ENCODE data around the gene MACROD2. TPM values are rescaled to one million over a fixed set of nuclear protein-coding genes. Genes with fewer than 3 reads are reported as not detected.

The MACROD2 gene
- total RNA-seq, 1 donor from 2014 or later = 2.5 TPM

- H3K27ac Mint-ChIP-seq (ENCODE audit: unreplicated experiment) = no peak overlapping the region
- H3K36me3 Mint-ChIP-seq (ENCODE audit: unreplicated experiment) = no peaks in the 10 kb centered on the region
- no peaks in the 10 kb centered on the region for H3K27me3 Mint-ChIP-seq (ENCODE audit: unreplicated experiment)
- DNase-seq (ENCODE audit: extremely low spot score, unreplicated experiment) = no peak
- H3K4me3 Mint-ChIP-seq (ENCODE audit: unreplicated experiment) = no peak overlapping the region
- no peaks in the 10 kb centered on the region for H3K9me3 Mint-ChIP-seq (ENCODE audit: unreplicated experiment)
- H3K4me1 Mint-ChIP-seq (ENCODE audit: unreplicated experiment) = peaks cover 2% of the 10 kb centered on the region
- no peak for TF ChIP-seq CTCF (IDR thresholded peaks at IDR 0.05)
Observed at GRCh38 chr20:15451241-15451640, 1455.9 kb downstream of the MACROD2 start.

DNA sequence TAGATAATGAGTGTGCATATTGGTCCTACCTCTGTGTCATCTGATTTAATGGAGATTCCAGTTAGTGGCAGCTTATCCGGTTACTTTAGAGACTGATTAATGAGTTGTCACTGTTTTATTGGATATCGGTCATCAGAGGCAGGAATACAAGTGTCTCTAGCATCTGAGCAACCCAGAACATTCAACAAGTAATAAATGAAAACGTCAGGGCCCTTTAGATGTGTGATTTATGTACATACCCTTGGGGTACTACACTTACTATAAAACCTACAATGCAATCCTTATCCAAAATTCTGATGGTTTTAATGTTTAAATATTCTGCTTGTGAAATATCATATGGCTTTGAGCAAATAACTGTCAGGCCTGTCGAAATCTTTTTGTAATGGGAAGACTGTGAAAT, 1460.0 kb downstream of the MACROD2 start:
- DNase-seq (ENCODE audit: extremely low spot score, unreplicated experiment) = no peak
- no peak for TF ChIP-seq CTCF (IDR thresholded peaks at IDR 0.05)
- Mint-ChIP-seq H3K9me3 (ENCODE audit: unreplicated experiment) (peaks cover 4% of the 10 kb centered on the region), H3K27ac (ENCODE audit: unreplicated experiment) (no peak overlapping the region), H3K27me3 (ENCODE audit: unreplicated experiment) (no peaks in the 10 kb centered on the region), H3K4me3 (ENCODE audit: unreplicated experiment) (no peak overlapping the region), H3K36me3 (ENCODE audit: unreplicated experiment) (no peaks in the 10 kb centered on the region), H3K4me1 (ENCODE audit: unreplicated experiment) (peaks cover 18% of the 10 kb centered on the region)

GRCh38 chr20:15461938-15462337, 1466.6 kb downstream of the MACROD2 start:
- Mint-ChIP-seq H3K27ac (ENCODE audit: unreplicated experiment) (no peak overlapping the region), H3K36me3 (ENCODE audit: unreplicated experiment) (no peaks in the 10 kb centered on the region), H3K9me3 (ENCODE audit: unreplicated experiment) (peaks cover 4% of the 10 kb centered on the region), H3K4me1 (ENCODE audit: unreplicated experiment) (peaks cover 45% of the 10 kb centered on the region), H3K27me3 (ENCODE audit: unreplicated experiment) (no peaks in the 10 kb centered on the region), H3K4me3 (ENCODE audit: unreplicated experiment) (no peak overlapping the region)
- no peak for TF ChIP-seq CTCF (IDR thresholded peaks at IDR 0.05)
- DNase-seq (ENCODE audit: extremely low spot score, unreplicated experiment) = no peak

GRCh38 chr20:15475483-15475882, 1480.2 kb downstream of the MACROD2 start:
- Mint-ChIP-seq H3K4me3 (ENCODE audit: unreplicated experiment) (no peak overlapping the region), H3K27me3 (ENCODE audit: unreplicated experiment) (no peaks in the 10 kb centered on the region), H3K9me3 (ENCODE audit: unreplicated experiment) (no peaks in the 10 kb centered on the region), H3K4me1 (ENCODE audit: unreplicated experiment) (peaks cover 6% of the 10 kb centered on the region), H3K36me3 (ENCODE audit: unreplicated experiment) (no peaks in the 10 kb centered on the region), H3K27ac (ENCODE audit: unreplicated experiment) (no peak overlapping the region)
- no peak for DNase-seq (ENCODE audit: extremely low spot score, unreplicated experiment)
- no peak for TF ChIP-seq CTCF (IDR thresholded peaks at IDR 0.05)

DNA sequence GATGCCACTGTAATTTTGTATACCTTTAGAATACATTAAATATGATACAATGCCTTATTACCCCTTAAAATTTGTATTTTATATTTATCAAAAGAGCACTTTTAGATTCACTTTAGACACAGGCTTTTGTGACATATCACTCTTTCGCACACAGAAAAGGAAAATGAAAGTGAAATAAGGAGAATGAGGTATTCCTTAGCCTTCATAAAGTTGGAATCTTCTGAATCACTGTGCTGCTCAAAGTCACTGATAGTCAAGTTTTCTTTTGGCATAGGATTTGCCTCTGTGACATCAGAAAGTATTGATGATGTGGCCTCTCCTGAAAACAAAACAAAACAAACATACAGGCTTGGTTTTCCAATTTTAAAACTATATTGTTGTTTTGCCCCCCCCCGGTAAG, 1480.9 kb downstream of the MACROD2 start:
- Mint-ChIP-seq H3K27ac (ENCODE audit: unreplicated experiment) (no peak overlapping the region), H3K36me3 (ENCODE audit: unreplicated experiment) (no peaks in the 10 kb centered on the region), H3K4me1 (ENCODE audit: unreplicated experiment) (peaks cover 6% of the 10 kb centered on the region), H3K4me3 (ENCODE audit: unreplicated experiment) (no peak overlapping the region), H3K27me3 (ENCODE audit: unreplicated experiment) (no peaks in the 10 kb centered on the region), H3K9me3 (ENCODE audit: unreplicated experiment) (no peaks in the 10 kb centered on the region)
- no peak for TF ChIP-seq CTCF (IDR thresholded peaks at IDR 0.05)
- no peak for DNase-seq (ENCODE audit: extremely low spot score, unreplicated experiment)

Measured in osteocyte (in vitro differentiated cells).